ENCODE measurements around the gene KCNMB3. TPM values are rescaled to one million over a fixed set of nuclear protein-coding genes. Genes with fewer than 3 reads are reported as not detected.

KCNMB3 gene
- total and polyA plus RNA-seq, 2 of the 13 experiments (the other 11 are each of a cell fraction or from before 2014, with no cell fraction given): 4.3 to 7.1 TPM

- 0 out of 2 replicates have a peak, but pooled peaks have one; percentile 26 for TF ChIP-seq GMEB1 (CRISPR knock-in tag; IDR thresholded peaks at IDR 0.05; ENCODE audit: borderline replicate concordance)
- no peak for TF ChIP-seq SIN3B (IDR thresholded peaks at IDR 0.05; ENCODE audit: low read length)
- no peak for TF ChIP-seq ZNF136 (CRISPR knock-in tag; IDR thresholded peaks at IDR 0.05; ENCODE audit: low read depth)
- no peak for TF ChIP-seq TERF1 (CRISPR knock-in tag; IDR thresholded peaks at IDR 0.05)
- TF ChIP-seq PRDM10 (CRISPR knock-in tag; IDR thresholded peaks at IDR 0.05; ENCODE audit: low read depth): no peak
- TF ChIP-seq BCL3 (CRISPR knock-in tag; IDR thresholded peaks at IDR 0.05): no peak
- no peak for TF ChIP-seq HMGXB3 (CRISPR knock-in tag; IDR thresholded peaks at IDR 0.05; ENCODE audit: borderline replicate concordance)
- no peak for TF ChIP-seq ZNF784 (CRISPR knock-in tag; IDR thresholded peaks at IDR 0.05; ENCODE audit: borderline replicate concordance)
- TF ChIP-seq RNF2 (conservative IDR thresholded peaks at IDR 0.05; ENCODE audit: low read depth): no peak
- no peak for TF ChIP-seq ZNF737 (CRISPR knock-in tag; IDR thresholded peaks at IDR 0.05; ENCODE audit: borderline replicate concordance)
- 0 out of 2 replicates have a peak, but pooled peaks have one; percentile 15 for TF ChIP-seq RARA (CRISPR knock-in tag; IDR thresholded peaks at IDR 0.05)
- no peak for TF ChIP-seq ZFP36L1 (CRISPR knock-in tag; IDR thresholded peaks at IDR 0.05)
- TF ChIP-seq CHD2 (IDR thresholded peaks at IDR 0.05; ENCODE audit: low read depth, low read length): no peak
- no peak for TF ChIP-seq ZNF253 (CRISPR knock-in tag; IDR thresholded peaks at IDR 0.05; ENCODE audit: borderline replicate concordance)
These were observed 17.6 kb upstream of the KCNMB3 start (continued) for GRCh38 chr3:179268400-179269051.

Measured in HepG2 (cell line).